OCI-LY7 (cell line): ENCODE measurements around the gene NUFIP1. TPM values are rescaled to one million over a fixed set of nuclear protein-coding genes. Genes with fewer than 3 reads are reported as not detected.

Experiments used
- BruUV-seq: library from RNA; stranded (reverse); fragments of 400-500 nt; replicated peaks from 2 replicates; lab custom pipeline; 2021; lab: Mats Ljungman, UMichigan
- CTCF ChIA-PET: fragments of 300-600 bp; sonication (Branson Sonifier 250); formaldehyde crosslinking; loops from one replicate; lab custom pipeline; 2022; ENCODE audit warnings: antibody characterized with exemption; ENCODE audit not compliant: unreplicated experiment; lab: Charles Lee
- POLR2A ChIA-PET: fragments of 300-600 bp; sonication (Branson Sonifier 250); formaldehyde crosslinking; loops from one replicate; lab custom pipeline; 2022; ENCODE audit warnings: antibody characterized with exemption; lab: Charles Lee
- DNase-seq: peaks from one replicate; pipeline ENCODE4 v3.0.0-alpha.2; 2015; ENCODE audit warnings: low spot score
- H2AFZ ChIP-seq: fragments of 200-600 bp; sonication (generic), shearing (Covaris generic); 2 replicates; pipeline ENCODE4 v1.6.1; 2014; ENCODE audit warnings: mild to moderate bottlenecking, antibody characterized with exemption, low read length, moderate library complexity
- H3K27ac ChIP-seq: fragments of 200-600 bp; sonication (generic); 2 replicates; pipeline ENCODE4 v1.5.1; 2014; ENCODE audit warnings: mixed run types, low read depth, mild to moderate bottlenecking, moderate library complexity, low read length, inconsistent platforms; ENCODE audit not compliant: poor library complexity, severe bottlenecking
- H3K36me3 ChIP-seq: fragments of 200-600 bp; sonication (generic); 2 replicates; pipeline ENCODE4 v1.6.1; 2014; ENCODE audit warnings: mild to moderate bottlenecking, antibody characterized with exemption, low read length, moderate library complexity, mixed read lengths; ENCODE audit not compliant: insufficient read depth
- H3K4me1 ChIP-seq: fragments of 200-600 bp; sonication (generic); 2 replicates; pipeline ENCODE4 v1.5.1; 2014; ENCODE audit warnings: mild to moderate bottlenecking, low read length; ENCODE audit not compliant: insufficient read depth, poor library complexity, severe bottlenecking
- H3K4me2 ChIP-seq: fragments of 200-600 bp; sonication (generic); 2 replicates; pipeline ENCODE4 v1.6.1; 2014; ENCODE audit warnings: mild to moderate bottlenecking, low read length
- H3K4me3 ChIP-seq: fragments of 200-600 bp; sonication (generic); 2 replicates; pipeline ENCODE4 v1.5.1; 2014; ENCODE audit warnings: mild to moderate bottlenecking, low read depth, low read length; ENCODE audit not compliant: poor library complexity, severe bottlenecking
- H3K79me2 ChIP-seq: fragments of 200-600 bp; sonication (generic); 2 replicates; pipeline ENCODE4 v1.6.1; 2016; ENCODE audit warnings: low read depth, mild to moderate bottlenecking, low read length, moderate library complexity, mixed read lengths; ENCODE audit not compliant: insufficient read depth
- H3K9me2 ChIP-seq: fragments of 200-600 bp; sonication (generic); 2 replicates; pipeline ENCODE4 v1.6.1; 2016; ENCODE audit warnings: mild to moderate bottlenecking, low read length, mixed read lengths; ENCODE audit not compliant: insufficient read depth
- H3K9me3 ChIP-seq: fragments of 200-600 bp; sonication (generic); 2 replicates; pipeline ENCODE4 v1.6.1; 2014; ENCODE audit warnings: mild to moderate bottlenecking, mixed run types, low read length, mixed read lengths
- H4K20me1 ChIP-seq: fragments of 200-600 bp; sonication (generic); 2 replicates; pipeline ENCODE4 v1.6.1; 2014; ENCODE audit warnings: mild to moderate bottlenecking, antibody characterized with exemption, low read length, moderate library complexity, mixed read lengths; ENCODE audit not compliant: insufficient read depth
- EZH2phosphoT487 ChIP-seq: fragments of 200-600 bp; sonication (generic); IDR thresholded peaks from 2 replicates; pipeline ENCODE4 v1.6.1; 2018; ENCODE audit warnings: low read depth, borderline replicate concordance, mild to moderate bottlenecking, mixed run types, antibody characterized with exemption, low read length, moderate library complexity, mixed read lengths
- intact Hi-C: fragments of 100-400 bp; cut with micrococcal nuclease; formaldehyde crosslinking; loops from one replicate; pipeline ENCODE4 v1.10.0; 2022; ENCODE audit not compliant: unreplicated experiment
- total RNA-seq, 2 experiments: library from RNA; depleted of rRNA in 1 of 2; stranded (reverse); fragments of >200 nt in 1 of 2; shearing (Covaris generic) in 1 of 2; gene quantifications; 2 replicates each; pipeline ENCODE4 v1.2.3, GENCODE V29; 2014 to 2022
- TF ChIP-seq, protein P1 (sequence below): fragments of 200-600 bp; sonication (generic); conservative IDR thresholded peaks from 2 replicates; pipeline ENCODE4 v1.5.1; 2014; ENCODE audit warnings: mild to moderate bottlenecking, antibody characterized with exemption, low read length, moderate library complexity, mixed read lengths

Gene NUFIP1
- total RNA-seq, 2 experiments from 2014 or later: 6.8 to 11.4 TPM

DNA sequence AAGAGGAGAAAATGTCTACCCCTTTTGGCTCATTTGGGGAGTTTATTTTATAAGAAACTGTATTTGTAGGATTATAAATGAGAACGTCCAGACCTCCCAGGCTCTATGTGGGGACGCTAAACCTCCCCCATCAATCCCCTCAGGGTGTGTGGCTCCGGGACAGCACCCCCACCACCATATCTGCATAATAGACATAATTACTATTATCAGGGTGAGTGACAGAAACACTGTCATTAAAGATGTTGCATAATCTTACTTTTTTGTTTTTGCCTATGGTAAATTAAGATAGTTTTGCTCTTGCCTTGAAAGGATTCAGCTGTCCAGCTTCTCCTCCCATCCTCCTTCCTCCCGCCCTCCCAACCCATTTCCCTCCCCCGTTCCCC is 93.3 kb downstream of the NUFIP1 start:
- CTCF ChIA-PET: no interaction called here
- Histone ChIP-seq H3K4me1 (no peaks in the 10 kb centered on the region), H4K20me1 (no peaks in the 10 kb centered on the region), H3K4me2 (no peak overlapping the region), H3K79me2 (no peaks in the 10 kb centered on the region), H3K4me3 (no peak overlapping the region), H3K9me3 (no peaks in the 10 kb centered on the region), H3K36me3 (no peaks in the 10 kb centered on the region), H2AFZ (no peak overlapping the region), H3K9me2 (no peaks in the 10 kb centered on the region), H3K27ac (no peak overlapping the region)
- no peak for DNase-seq
- POLR2A ChIA-PET: interaction anchor here (0.6 kb wide), 1 partner anchor 257 kb away, joined by 3 read pairs; no protein-coding TSS in a partner anchor
- BruUV-seq: no TSS peak
- TF ChIP-seq, protein P1, sequence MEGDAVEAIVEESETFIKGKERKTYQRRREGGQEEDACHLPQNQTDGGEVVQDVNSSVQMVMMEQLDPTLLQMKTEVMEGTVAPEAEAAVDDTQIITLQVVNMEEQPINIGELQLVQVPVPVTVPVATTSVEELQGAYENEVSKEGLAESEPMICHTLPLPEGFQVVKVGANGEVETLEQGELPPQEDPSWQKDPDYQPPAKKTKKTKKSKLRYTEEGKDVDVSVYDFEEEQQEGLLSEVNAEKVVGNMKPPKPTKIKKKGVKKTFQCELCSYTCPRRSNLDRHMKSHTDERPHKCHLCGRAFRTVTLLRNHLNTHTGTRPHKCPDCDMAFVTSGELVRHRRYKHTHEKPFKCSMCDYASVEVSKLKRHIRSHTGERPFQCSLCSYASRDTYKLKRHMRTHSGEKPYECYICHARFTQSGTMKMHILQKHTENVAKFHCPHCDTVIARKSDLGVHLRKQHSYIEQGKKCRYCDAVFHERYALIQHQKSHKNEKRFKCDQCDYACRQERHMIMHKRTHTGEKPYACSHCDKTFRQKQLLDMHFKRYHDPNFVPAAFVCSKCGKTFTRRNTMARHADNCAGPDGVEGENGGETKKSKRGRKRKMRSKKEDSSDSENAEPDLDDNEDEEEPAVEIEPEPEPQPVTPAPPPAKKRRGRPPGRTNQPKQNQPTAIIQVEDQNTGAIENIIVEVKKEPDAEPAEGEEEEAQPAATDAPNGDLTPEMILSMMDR: no peak
- TF ChIP-seq EZH2phosphoT487: no peak
- intact Hi-C loops: no loop called here

DNA sequence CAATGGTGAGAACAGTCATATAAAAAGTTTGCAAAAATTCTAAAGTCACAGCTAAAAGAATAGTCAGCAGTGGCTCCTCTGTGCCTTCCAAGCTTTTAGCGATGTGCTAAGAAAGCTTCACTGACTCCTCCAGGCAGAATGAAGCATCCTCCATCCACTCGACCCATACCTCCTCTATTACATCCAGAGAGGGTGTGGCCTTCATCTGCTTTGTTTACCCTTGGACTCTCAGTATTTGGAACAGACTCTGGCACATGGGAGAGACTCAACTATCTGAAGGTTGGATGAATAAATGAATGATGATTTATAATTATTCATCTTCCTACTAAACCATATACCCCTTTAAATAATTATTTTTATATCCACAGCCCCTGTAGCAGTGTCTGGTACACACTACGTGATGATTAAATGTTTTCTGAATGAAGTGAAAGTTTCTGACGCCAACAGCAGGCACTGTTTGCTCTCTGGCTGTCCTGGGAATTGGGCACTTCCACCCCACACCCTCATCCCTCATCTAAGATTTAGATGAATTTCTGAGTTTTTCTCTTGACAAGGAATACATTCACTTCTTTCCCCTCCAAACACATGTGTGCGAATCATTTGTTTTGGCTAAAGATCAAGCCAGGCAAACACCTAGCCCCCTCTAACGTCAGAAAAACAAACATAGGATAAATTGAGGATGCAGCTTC is 93.9 kb downstream of the NUFIP1 start:
- BruUV-seq: no TSS peak
- no peak overlapping the region for H3K4me2 ChIP-seq
- H3K9me3 ChIP-seq: no peaks in the 10 kb centered on the region
- no peak overlapping the region for H2AFZ ChIP-seq
- H3K27ac ChIP-seq: no peak overlapping the region
- ChIA-PET POLR2A (interaction anchor here (0.6 kb wide), 1 partner anchor 257 kb away, joined by 3 read pairs; no protein-coding TSS in a partner anchor), CTCF (no interaction called here)
- intact Hi-C loops: no loop called here
- TF ChIP-seq, protein P1: no peak
- TF ChIP-seq EZH2phosphoT487: no peak
- H3K4me1 ChIP-seq: no peaks in the 10 kb centered on the region
- no peaks in the 10 kb centered on the region for H3K9me2 ChIP-seq
- no peak overlapping the region for H3K4me3 ChIP-seq
- no peaks in the 10 kb centered on the region for H3K36me3 ChIP-seq
- no peak for DNase-seq
- H4K20me1 ChIP-seq: no peaks in the 10 kb centered on the region
- H3K79me2 ChIP-seq: no peaks in the 10 kb centered on the region
